Heart left ventricle (tissue), 13 donors: ENCODE measurements around the gene PDE5A.

Experiments
- CTCF ChIP-seq, 12 donors: fragments of 200-600 bp; sonication (generic) in 4 of 12; IDR thresholded peaks; one replicate each; pipeline versions ENCODE4 v1.5.0 to v1.8.0; 2018 to 2022; ENCODE audit warnings: antibody characterized with exemption in 12 of 12, mild to moderate bottlenecking in 5 of 12
- POLR2A ChIP-seq, 2 donors: fragments of 450-650 bp; IDR thresholded peaks; one replicate each; pipeline ENCODE4 v1.6.1; 2017; ENCODE audit warnings: antibody characterized with exemption in 2 of 2, mild to moderate bottlenecking in 2 of 2, moderate library complexity in 2 of 2
- donor health status: ischemic (EF 13 %, LVEDD 7.1; RV severe dilation, severe dysfunction).
- donor health status: DM: no; HTN: yes; CAD: no.
- donor health status: DM: no; HTN: no; CAD: no.
- donor health status: ischemic (EF 25% LVEDD 6.9; RV normal size, moderate dysfunction).
- donor health status: ischemic (EF 25% LVEDD 5.7; RV mildly dilated, moderate dysfunction).
- donor health status: ischemic (EF 35%, LVEDD 5.7; RV mildly dilated, moderate dysfunction).
- donor health status: nonischemic (EF 11% LVEDD 7.7; RV severe dilation, severe dysfunction).
- donor health status: DM: yes; HTN: yes; CAD: no.
- donor health status: PGD.
- donor health status: ischemic (EF 29% LVEDD 5.4; RV normal size, mild dysfunction).
- donor health status: nonischemic (EF 23%, LVEDD 6.1; RV moderate dilation, normal function).

GRCh38 chr4:119615068-119615719 is 13.4 kb downstream of the PDE5A start:
- TF ChIP-seq CTCF (IDR thresholded peaks at IDR 0.05) (no peak), POLR2A (IDR thresholded peaks at IDR 0.05) (no peak)
